Activated CD8-positive, alpha-beta T cell treated with anti-CD3 and anti-CD28 coated beads, Interleukin-2, amount 10 ng/mL, durations not matched to agents 7 days and 5 days (primary cell): ENCODE measurements around the gene ANP32B. TPM values are rescaled to one million over a fixed set of nuclear protein-coding genes. Genes with fewer than 3 reads are reported as not detected.
"Not testable (repeated sequence)": the region's sequence is repeated elsewhere in the genome, so short reads cannot be mapped to it uniquely, and the experiment has no call there.

Experiments
- ATAC-seq: fragments of 150-1000 bp; cut with Tn5 transposase; one replicate; pipeline ENCODE4 v1.10.0; 2021; ENCODE audit warnings: moderate library complexity
- CTCF ChIA-PET: fragments of 350-600 bp; sonication (Branson Sonifier 250); formaldehyde crosslinking; loops from one replicate; lab custom pipeline; 2021; ENCODE audit warnings: antibody characterized with exemption; lab: Charles Lee
- POLR2A ChIA-PET: fragments of 350-600 bp; sonication (Branson Sonifier 250); formaldehyde crosslinking; loops from one replicate; lab custom pipeline; 2021; ENCODE audit warnings: antibody characterized with exemption; lab: Charles Lee
- DNase-seq: peaks from one replicate; pipeline ENCODE4 v3.0.0-alpha.2; 2020
- H3K27ac Mint-ChIP-seq: one replicate; pipeline ENCODE4 v1.8.0; 2021; ENCODE audit warnings: mild to moderate bottlenecking, mixed read lengths
- H3K27me3 Mint-ChIP-seq: one replicate; pipeline ENCODE4 v1.8.0; 2021; ENCODE audit warnings: low read depth, mixed read lengths
- H3K36me3 Mint-ChIP-seq: one replicate; pipeline ENCODE4 v1.8.0; 2021; ENCODE audit warnings: low read depth, mixed read lengths
- H3K4me1 Mint-ChIP-seq: one replicate; pipeline ENCODE4 v1.8.0; 2021; ENCODE audit warnings: low read depth, mixed read lengths
- H3K4me3 Mint-ChIP-seq: one replicate; pipeline ENCODE4 v1.8.0; 2021; ENCODE audit warnings: mild to moderate bottlenecking, mixed read lengths
- H3K9me3 Mint-ChIP-seq: one replicate; pipeline ENCODE4 v1.8.0; 2022; ENCODE audit warnings: mixed read lengths; ENCODE audit not compliant: insufficient read depth
- total RNA-seq, 2 experiments: library from RNA; stranded (reverse); gene quantifications; one replicate each; pipeline ENCODE4 v1.2.3, GENCODE V29; 2021

ANP32B gene
- total RNA-seq, 2 experiments from 2014 or later = 347 to 354 TPM

GRCh38 chr9:98010445-98010844, 27.3 kb downstream of the ANP32B start:
- no peak for DNase-seq
- peak; percentile 43 for ATAC-seq
- Mint-ChIP-seq H3K27ac (peak overlapping the region; percentile 60), H3K4me1 (peaks cover 27% of the 10 kb centered on the region), H3K4me3 (no peak overlapping the region), H3K27me3 (no peaks in the 10 kb centered on the region), H3K9me3 (no peaks in the 10 kb centered on the region), H3K36me3 (peaks cover 82% of the 10 kb centered on the region)
- POLR2A ChIA-PET = interaction anchor here (0.6 to 1.4 kb wide), 2 partner anchors 88 to 818 kb away, joined by 3 to 5 read pairs; partner anchors contain the start of gene TRMO
- CTCF ChIA-PET = interaction anchor here (0.9 to 1.1 kb wide), 3 partner anchors 13 to 86 kb away, joined by 3 to 5 read pairs (median 3); no protein-coding TSS in a partner anchor

DNA sequence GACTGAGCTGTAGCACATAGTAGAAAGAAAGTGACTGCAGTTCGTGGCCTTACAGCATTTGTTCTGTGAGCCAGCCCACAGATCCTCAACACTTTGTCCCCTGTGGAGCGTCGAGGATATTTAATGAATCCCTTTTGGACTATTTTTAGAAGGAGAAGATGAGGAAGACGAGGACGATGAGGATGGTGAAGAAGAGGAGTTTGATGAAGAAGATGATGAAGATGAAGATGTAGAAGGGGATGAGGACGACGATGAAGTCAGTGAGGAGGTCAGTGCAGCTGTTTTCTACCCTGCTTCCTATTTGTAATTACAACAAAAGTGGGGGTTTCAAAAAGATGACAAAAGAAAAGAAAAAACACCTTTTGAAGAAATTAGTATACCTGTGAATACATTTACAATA, 28.0 kb downstream of the ANP32B start:
- DNase-seq = no peak
- ChIA-PET POLR2A (interaction anchor here (0.6 to 1.4 kb wide), 2 partner anchors 89 to 817 kb away, joined by 3 to 5 read pairs; partner anchors contain the start of gene TRMO), CTCF (interaction anchor here (0.9 to 1.1 kb wide), 3 partner anchors 13 to 87 kb away, joined by 3 to 5 read pairs (median 3); no protein-coding TSS in a partner anchor)
- no peak for ATAC-seq
- Mint-ChIP-seq H3K27ac (no peak overlapping the region), H3K4me1 (peaks cover 21% of the 10 kb centered on the region), H3K36me3 (peaks cover 81% of the 10 kb centered on the region), H3K27me3 (no peaks in the 10 kb centered on the region), H3K4me3 (no peak overlapping the region), H3K9me3 (no peaks in the 10 kb centered on the region)

GRCh38 chr9:98016137-98016680, 33.1 kb downstream of the ANP32B start:
- no peak for DNase-seq
- Mint-ChIP-seq H3K4me1 (no peaks in the 10 kb centered on the region), H3K4me3 (no peak overlapping the region), H3K36me3 (peaks cover 70% of the 10 kb centered on the region), H3K27ac (peak overlapping the region; percentile 5), H3K27me3 (no peaks in the 10 kb centered on the region), H3K9me3 (no peaks in the 10 kb centered on the region)
- ChIA-PET POLR2A (no interaction called here), CTCF (interaction anchor here (4.6 kb wide), 1 partner anchor 93 kb away, joined by 19 read pairs; the partner anchor contains the start of gene TRMO)
- no peak for ATAC-seq

DNA sequence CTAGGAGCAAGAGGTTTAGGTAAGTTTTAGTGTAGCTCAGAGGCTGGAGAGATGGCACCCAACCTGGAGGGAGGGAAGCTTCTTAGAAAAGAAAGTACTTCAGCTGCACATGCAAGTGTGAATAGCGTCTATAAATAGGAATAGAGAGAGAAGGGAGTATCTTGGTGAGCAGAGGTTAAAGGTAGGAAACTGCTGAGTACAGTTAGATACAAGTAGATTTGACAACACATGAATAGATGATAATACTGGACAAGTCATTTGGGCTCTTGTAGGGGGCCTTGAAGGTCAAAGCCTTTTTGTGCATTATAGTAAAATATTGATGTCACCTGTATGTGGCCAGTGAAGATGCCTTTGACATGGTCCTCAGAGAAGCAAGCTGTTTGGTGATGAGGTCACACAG, 34.2 kb downstream of the ANP32B start:
- H3K4me3 Mint-ChIP-seq = no peak overlapping the region
- peaks cover 66% of the 10 kb centered on the region for H3K36me3 Mint-ChIP-seq
- ChIA-PET POLR2A (interaction anchor here (0.6 to 1.1 kb wide), 3 partner anchors 10 to 84 kb away, joined by 3 to 4 read pairs (median 3); no protein-coding TSS in a partner anchor), CTCF (interaction anchor here (2.0 kb wide), 1 partner anchor 18 kb away, joined by 4 read pairs; no protein-coding TSS in a partner anchor)
- DNase-seq = no peak
- H3K4me1 Mint-ChIP-seq = no peaks in the 10 kb centered on the region
- no peak for ATAC-seq
- H3K27me3 Mint-ChIP-seq = no peaks in the 10 kb centered on the region
- no peak overlapping the region for H3K27ac Mint-ChIP-seq
- no peaks in the 10 kb centered on the region for H3K9me3 Mint-ChIP-seq

DNA sequence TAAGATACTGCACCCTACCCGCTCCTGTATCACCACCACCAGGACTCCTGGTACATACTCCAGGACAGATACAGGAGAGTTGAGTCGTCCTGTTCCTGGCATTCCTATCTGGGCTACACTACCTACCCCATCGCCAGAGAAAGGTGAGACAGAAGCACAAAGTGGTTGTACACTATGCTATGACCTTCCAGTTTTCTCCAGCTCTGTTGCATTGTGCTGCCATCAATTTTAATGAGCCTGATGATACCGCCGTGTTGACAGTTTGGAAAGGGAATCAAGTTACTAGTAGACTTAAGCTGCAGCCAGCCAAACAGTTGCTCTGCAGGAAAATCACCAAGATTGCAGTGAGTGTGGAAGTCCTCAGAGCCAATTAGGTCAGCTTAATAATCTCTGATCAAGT, 35.2 kb downstream of the ANP32B start:
- H3K4me3 Mint-ChIP-seq = no peak overlapping the region
- H3K27me3 Mint-ChIP-seq = no peaks in the 10 kb centered on the region
- H3K4me1 Mint-ChIP-seq = no peaks in the 10 kb centered on the region
- peaks cover 57% of the 10 kb centered on the region for H3K36me3 Mint-ChIP-seq
- no peak overlapping the region for H3K27ac Mint-ChIP-seq
- no peak for DNase-seq
- ATAC-seq = no peak
- ChIA-PET POLR2A (no interaction called here), CTCF (interaction anchor here (1.7 to 2.0 kb wide), 2 partner anchors 17 to 95 kb away, joined by 4 read pairs; no protein-coding TSS in a partner anchor)
- no peaks in the 10 kb centered on the region for H3K9me3 Mint-ChIP-seq

DNA sequence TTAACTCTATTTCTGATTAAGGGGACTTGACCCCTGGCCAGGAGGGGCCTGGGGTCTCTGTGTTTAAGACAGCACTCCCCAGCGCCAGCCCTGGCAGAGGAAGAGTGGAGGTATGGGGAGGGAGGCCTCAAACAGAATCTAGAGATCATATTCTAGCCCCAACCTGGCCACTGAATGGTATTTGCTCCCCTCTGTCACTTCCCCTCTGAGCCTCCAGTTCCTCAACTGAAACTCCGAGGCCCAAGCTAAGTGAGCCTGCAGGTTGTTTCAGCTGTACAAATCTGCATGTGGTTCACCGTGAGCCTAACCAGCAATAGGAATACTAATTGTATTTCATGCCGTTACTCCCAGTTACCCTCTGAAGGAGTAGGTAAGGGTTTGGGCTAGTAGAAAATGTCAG, 36.0 kb downstream of the ANP32B start:
- no peak overlapping the region for H3K27ac Mint-ChIP-seq
- peaks cover 55% of the 10 kb centered on the region for H3K36me3 Mint-ChIP-seq
- H3K9me3 Mint-ChIP-seq = no peaks in the 10 kb centered on the region
- H3K27me3 Mint-ChIP-seq = no peaks in the 10 kb centered on the region
- CTCF ChIA-PET = interaction anchor here (1.7 to 2.4 kb wide), 2 partner anchors 16 to 96 kb away, joined by 4 to 12 read pairs; no protein-coding TSS in a partner anchor
- H3K4me3 Mint-ChIP-seq = no peak overlapping the region
- no peak for DNase-seq
- ATAC-seq = no peak
- POLR2A ChIA-PET = interaction anchor here (1.3 kb wide), 1 partner anchor 20 kb away, joined by 4 read pairs; no protein-coding TSS in a partner anchor
- no peaks in the 10 kb centered on the region for H3K4me1 Mint-ChIP-seq

DNA sequence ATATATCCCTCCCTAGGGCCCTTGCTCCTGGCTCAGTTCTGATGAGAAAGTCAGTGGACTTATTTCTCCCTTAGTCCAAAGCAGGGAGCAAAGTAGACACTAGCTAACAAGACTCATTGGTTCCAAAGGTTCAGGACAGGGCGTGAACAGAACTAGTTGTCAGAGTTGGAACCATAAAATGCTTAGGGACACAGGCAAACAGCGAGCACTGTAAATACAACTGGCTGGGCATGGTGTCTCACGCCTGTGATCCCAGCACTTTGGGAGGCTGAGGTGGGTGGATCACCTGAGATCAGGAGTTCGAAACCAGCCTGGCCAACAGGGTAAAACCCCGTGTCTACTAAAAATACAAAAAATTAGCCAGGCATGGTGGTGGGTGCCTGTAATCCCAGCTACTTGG, 36.7 kb downstream of the ANP32B start:
- ChIA-PET CTCF (interaction anchor here (2.4 kb wide), 1 partner anchor 15 kb away, joined by 12 read pairs; no protein-coding TSS in a partner anchor), POLR2A (interaction anchor here (1.3 kb wide), 1 partner anchor 20 kb away, joined by 4 read pairs; no protein-coding TSS in a partner anchor)
- H3K4me3 Mint-ChIP-seq, H3K27me3 Mint-ChIP-seq, H3K9me3 Mint-ChIP-seq, ATAC-seq, H3K4me1 Mint-ChIP-seq, DNase-seq: not testable (repeated sequence)
- H3K36me3 Mint-ChIP-seq = peaks cover 50% of the 10 kb centered on the region
- H3K27ac Mint-ChIP-seq = peak overlapping the region; percentile 25

GRCh38 chr9:98020476-98021145, 37.5 kb downstream of the ANP32B start:
- no peaks in the 10 kb centered on the region for H3K4me1 Mint-ChIP-seq
- no peaks in the 10 kb centered on the region for H3K27me3 Mint-ChIP-seq
- POLR2A ChIA-PET = interaction anchor here (1.1 kb wide), 1 partner anchor 23 kb away, joined by 4 read pairs; no protein-coding TSS in a partner anchor
- ATAC-seq (no peak), DNase-seq (no peak)
- H3K36me3 Mint-ChIP-seq = peaks cover 45% of the 10 kb centered on the region
- H3K27ac Mint-ChIP-seq = peak overlapping the region; percentile 41
- H3K4me3 Mint-ChIP-seq = no peak overlapping the region
- CTCF ChIA-PET = interaction anchor here (1.2 to 2.4 kb wide), 2 partner anchors 13 to 14 kb away, joined by 5 to 12 read pairs; no protein-coding TSS in a partner anchor
- H3K9me3 Mint-ChIP-seq = no peaks in the 10 kb centered on the region

- Mint-ChIP-seq H3K4me3 (no peak overlapping the region), H3K4me1 (no peaks in the 10 kb centered on the region), H3K27ac (peak overlapping the region; percentile 11), H3K9me3 (no peaks in the 10 kb centered on the region), H3K27me3 (no peaks in the 10 kb centered on the region), H3K36me3 (peaks cover 39% of the 10 kb centered on the region)
- CTCF ChIA-PET = interaction anchor here (1.2 to 2.4 kb wide), 2 partner anchors 12 to 13 kb away, joined by 5 to 12 read pairs; no protein-coding TSS in a partner anchor
- POLR2A ChIA-PET = interaction anchor here (1.1 kb wide), 1 partner anchor 24 kb away, joined by 4 read pairs; no protein-coding TSS in a partner anchor
- DNase-seq (no peak), ATAC-seq (no peak)
These were observed 38.3 kb downstream of the ANP32B start for GRCh38 chr9:98021306-98022040.

GRCh38 chr9:98022447-98022846, 39.3 kb downstream of the ANP32B start:
- H3K4me1 Mint-ChIP-seq = no peaks in the 10 kb centered on the region
- peaks cover 34% of the 10 kb centered on the region for H3K36me3 Mint-ChIP-seq
- POLR2A ChIA-PET = no interaction called here
- no peak overlapping the region for H3K4me3 Mint-ChIP-seq
- CTCF ChIA-PET = interaction anchor here (2.2 kb wide), 1 partner anchor 13 kb away, joined by 8 read pairs; no protein-coding TSS in a partner anchor
- H3K27ac Mint-ChIP-seq = no peak overlapping the region
- H3K27me3 Mint-ChIP-seq = no peaks in the 10 kb centered on the region
- DNase-seq (no peak), ATAC-seq (no peak)
- no peaks in the 10 kb centered on the region for H3K9me3 Mint-ChIP-seq

DNA sequence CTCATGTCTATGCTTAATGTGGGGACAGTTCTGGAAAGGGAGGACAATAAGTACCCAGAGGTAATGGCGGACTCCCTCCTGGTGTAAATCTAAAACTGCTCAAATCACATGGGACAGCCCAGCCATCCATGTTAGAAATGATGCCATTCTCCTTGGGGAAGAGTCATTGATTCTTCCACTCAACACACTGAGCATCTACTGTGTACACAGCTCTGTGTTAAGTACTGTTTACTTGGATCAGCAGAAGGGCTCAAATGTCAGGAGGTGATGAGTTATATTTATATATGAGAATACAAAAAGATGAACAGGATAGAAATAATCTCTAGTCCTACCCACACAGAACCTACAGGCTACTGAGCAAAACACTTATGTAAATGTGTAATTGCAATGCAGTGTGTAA, 41.6 kb downstream of the ANP32B start:
- Mint-ChIP-seq H3K36me3 (peaks cover 16% of the 10 kb centered on the region), H3K4me3 (no peak overlapping the region), H3K27me3 (no peaks in the 10 kb centered on the region), H3K4me1 (no peaks in the 10 kb centered on the region), H3K27ac (no peak overlapping the region), H3K9me3 (no peaks in the 10 kb centered on the region)
- DNase-seq = no peak
- CTCF ChIA-PET = interaction anchor here (0.7 to 1.9 kb wide), 3 partner anchors 10 to 101 kb away, joined by 3 to 6 read pairs (median 5); no protein-coding TSS in a partner anchor
- POLR2A ChIA-PET = interaction anchor here (0.8 kb wide), 1 partner anchor 33 kb away, joined by 3 read pairs; no protein-coding TSS in a partner anchor
- ATAC-seq = no peak
